Endometrial microvascular endothelial cells (primary cell): ENCODE data around the gene AOPEP. TPM values are rescaled to one million over a fixed set of nuclear protein-coding genes. Genes with fewer than 3 reads are reported as not detected.
"Not testable (repeated sequence)": the region's sequence is repeated elsewhere in the genome, so short reads cannot be mapped to it uniquely, and the experiment has no call there.

Experiments used
- in situ Hi-C: cut with HindIII; loops from 2 replicates; pipeline ENCODE4 v1.10.0; 2017; ENCODE audit warnings: low sequenced_read_pairs, low pct_unique_long_range_greater_than_20kb; ENCODE audit errors: inconsistent ontology term
- total RNA-seq: library from RNA; depleted of rRNA; stranded (reverse); fragments of >200 nt; gene quantifications from one replicate; pipeline ENCODE4 v1.2.3, GENCODE V29; 2015; ENCODE audit errors: inconsistent ontology term

The AOPEP gene
- total RNA-seq, 1 donor from 2014 or later = 48.9 TPM

- in situ Hi-C loops = no loop called here
These were observed 280.8 kb downstream of the AOPEP start for GRCh38 chr9:95007226-95007869.

GRCh38 chr9:95008151-95008771, 281.8 kb downstream of the AOPEP start:
- in situ Hi-C loops = no loop called here

- in situ Hi-C loops = no loop called here
These were observed 283.0 kb downstream of the AOPEP start for GRCh38 chr9:95009459-95009858.

- in situ Hi-C loops = no loop called here
These were observed 283.9 kb downstream of the AOPEP start for GRCh38 chr9:95010431-95010838.

- in situ Hi-C loops = no loop called here
These were observed 285.7 kb downstream of the AOPEP start for GRCh38 chr9:95012035-95012708.

GRCh38 chr9:95012902-95013301, 286.4 kb downstream of the AOPEP start:
- in situ Hi-C loops = no loop called here

- in situ Hi-C loops = no loop called here
These were observed 288.4 kb downstream of the AOPEP start for GRCh38 chr9:95014917-95015316.

GRCh38 chr9:95015569-95015968, 289.1 kb downstream of the AOPEP start:
- in situ Hi-C loops = no loop called here

GRCh38 chr9:95017062-95017461, 290.6 kb downstream of the AOPEP start:
- in situ Hi-C loops = no loop called here

- in situ Hi-C loops = no loop called here
These were observed 291.2 kb downstream of the AOPEP start for GRCh38 chr9:95017661-95018060.

GRCh38 chr9:95018099-95018936, 291.8 kb downstream of the AOPEP start:
- in situ Hi-C loops = no loop called here

- in situ Hi-C loops = not testable (repeated sequence)
These were observed 294.1 kb downstream of the AOPEP start for GRCh38 chr9:95020644-95021043.

- in situ Hi-C loops = no loop called here
These were observed 294.8 kb downstream of the AOPEP start for GRCh38 chr9:95021166-95021886.

- in situ Hi-C loops = no loop called here
These were observed 296.2 kb downstream of the AOPEP start for GRCh38 chr9:95022657-95023056.

GRCh38 chr9:95023217-95024003, 296.9 kb downstream of the AOPEP start:
- in situ Hi-C loops = no loop called here

- in situ Hi-C loops = no loop called here
These were observed 297.7 kb downstream of the AOPEP start for GRCh38 chr9:95024097-95024671.

GRCh38 chr9:95025213-95026147, 299.0 kb downstream of the AOPEP start:
- in situ Hi-C loops = no loop called here
